Measurements from ENCODE around the gene CIAO2A. TPM values are rescaled to one million over a fixed set of nuclear protein-coding genes. Genes with fewer than 3 reads are reported as not detected.

CIAO2A gene
- total and polyA plus RNA-seq, 12 donors: 49.2 to 209 (median 118) TPM

GRCh38 chr15:64070965-64071851 lies 22.4 kb downstream of the CIAO2A start:
- 27 to 52% (median 32%) methylated on average over 8 of the region's 8 CpGs for WGBS, 4 donors
- TF ChIP-seq CTCF (IDR thresholded peaks at IDR 0.05) (no peak), POLR2A (IDR thresholded peaks at IDR 0.05) (peak in 1 of 2 donors; percentile 81)
- peak; percentile 79 to 93 (median 91) for DNase-seq
- Histone ChIP-seq H3K9me3 (replicated peaks in 1 of 3) (no peaks in the 10 kb centered on the region), H3K4me1 (replicated peaks in 1 of 2) (peaks cover 41 to 53% of the 10 kb centered on the region in 2 donors), H3K27me3 (no peaks in the 10 kb centered on the region), H3K27ac (peak overlapping the region; percentile 48 to 95 (median 87)), H3K4me3 (no peak overlapping the region), H3K36me3 (replicated peaks in 1 of 2) (peaks cover 0 to 10% of the 10 kb centered on the region in 2 donors)
- intact Hi-C loops (cut with DNase I): no loop called here

- 95 to 97% (median 97%) methylated on average over 3 of the region's 3 CpGs for WGBS, 4 donors
- no peaks in the 10 kb centered on the region for H3K9me3 ChIP-seq (replicated peaks in 1 of 3)
- TF ChIP-seq POLR2A (IDR thresholded peaks at IDR 0.05): no peak
- no peak for TF ChIP-seq CTCF (IDR thresholded peaks at IDR 0.05)
- H3K36me3 ChIP-seq (replicated peaks in 1 of 2): peaks cover 0 to 7% of the 10 kb centered on the region in 2 donors
- intact Hi-C loops (cut with DNase I): no loop called here
- DNase-seq: no peak
- H3K27ac ChIP-seq: peak overlapping the region; percentile 22 to 95 (median 87)
- peaks cover 41 to 49% of the 10 kb centered on the region in 2 donors for H3K4me1 ChIP-seq (replicated peaks in 1 of 2)
- no peaks in the 10 kb centered on the region for H3K27me3 ChIP-seq
- H3K4me3 ChIP-seq: no peak overlapping the region
Observed at GRCh38 chr15:64070106-64070505, 23.5 kb downstream of the CIAO2A start.

GRCh38 chr15:64068133-64068532 lies 25.5 kb downstream of the CIAO2A start:
- TF ChIP-seq CTCF (IDR thresholded peaks at IDR 0.05) (no peak), POLR2A (IDR thresholded peaks at IDR 0.05) (no peak)
- no peak for DNase-seq
- intact Hi-C loops (cut with DNase I): loop anchor here in 1 of 2 donors (5.0 to 10.0 kb wide), 2 partner anchors 316 to 603 kb away; no protein-coding TSS in a partner anchor
- Histone ChIP-seq H3K36me3 (replicated peaks in 1 of 2) (no peaks in the 10 kb centered on the region), H3K27me3 (no peaks in the 10 kb centered on the region), H3K9me3 (replicated peaks in 1 of 3) (no peaks in the 10 kb centered on the region), H3K4me1 (replicated peaks in 1 of 2) (peaks cover 36 to 41% of the 10 kb centered on the region in 2 donors), H3K4me3 (no peak overlapping the region), H3K27ac (no peak overlapping the region)
- 57 to 61% (median 59%) methylated on average over 4 of the region's 4 CpGs for WGBS, 4 donors

GRCh38 chr15:64067564-64068030 lies 26.0 kb downstream of the CIAO2A start:
- intact Hi-C loops (cut with DNase I): loop anchor here in 1 of 2 donors (5.0 to 10.0 kb wide), 2 partner anchors 315 to 603 kb away; no protein-coding TSS in a partner anchor
- H3K4me3 ChIP-seq: no peak overlapping the region
- TF ChIP-seq CTCF (IDR thresholded peaks at IDR 0.05): peak; percentile 77 to 89 (median 84)
- no peak for TF ChIP-seq POLR2A (IDR thresholded peaks at IDR 0.05)
- no peaks in the 10 kb centered on the region for H3K9me3 ChIP-seq (replicated peaks in 1 of 3)
- H3K4me1 ChIP-seq (replicated peaks in 1 of 2): peaks cover 31 to 35% of the 10 kb centered on the region in 2 donors
- no peaks in the 10 kb centered on the region for H3K36me3 ChIP-seq (replicated peaks in 1 of 2)
- H3K27me3 ChIP-seq: no peaks in the 10 kb centered on the region
- H3K27ac ChIP-seq: no peak overlapping the region
- WGBS, 4 donors: 21 to 44% (median 22%) methylated on average over 6 to 11 of the region's 11 CpGs
- peak; percentile 63 to 88 (median 71) for DNase-seq
